HEK293 (cell line): ENCODE data around the gene USP13.

Source experiments
- CTCF ChIA-PET: fragments of 350-600 bp; formaldehyde crosslinking; extraction: SDS; loops from one replicate; lab custom pipeline; 2021; ENCODE audit warnings: antibody characterized with exemption; lab: Yijun Ruan, JAX
- POLR2A ChIA-PET: fragments of 300-600 bp; formaldehyde crosslinking; extraction: SDS; loops from one replicate; lab custom pipeline; 2020; ENCODE audit warnings: antibody characterized with exemption, inconsistent platforms; lab: Yijun Ruan, JAX
- H3K27ac ChIP-seq: fragments of 200-500 bp; sonication (Bioruptor generic); 2 replicates; pipeline ENCODE4 v1.5.1; 2014; ENCODE audit warnings: low read depth, low read length, control low read depth, inconsistent platforms; ENCODE audit errors: extremely low read depth
- H3K36me3 ChIP-seq, 2 experiments: fragments of 200-500 bp in 1 of 2; sonication (Bioruptor generic) in 1 of 2; 1 replicate in 1 of 2; 2 replicates in 1 of 2; pipeline ENCODE4 v1.5.1; 2014 to 2017; ENCODE audit warnings: inconsistent platforms in 2 of 2, low read length in 2 of 2; ENCODE audit not compliant: control insufficient read depth in 2 of 2, insufficient read depth in 1 of 2
- H3K4me1 ChIP-seq: fragments of 200-500 bp; sonication (Bioruptor generic); 2 replicates; pipeline ENCODE4 v1.5.1; 2014; ENCODE audit warnings: mild to moderate bottlenecking, low read length, inconsistent platforms; ENCODE audit not compliant: control insufficient read depth, insufficient read depth
- H3K4me3 ChIP-seq: 2 replicates; pipeline ENCODE4 v1.5.1; 2011; ENCODE audit warnings: low read depth, mild to moderate bottlenecking, control low read depth, low read length, moderate library complexity
- H3K9me3 ChIP-seq: fragments of 200-500 bp; sonication (Bioruptor generic); 2 replicates; pipeline ENCODE4 v1.5.1; 2014; ENCODE audit warnings: low read depth, low read length, inconsistent platforms; ENCODE audit not compliant: control insufficient read depth, insufficient read depth
- BCL6B ChIP-seq: fragments of 450-650 bp; formaldehyde crosslinking; IDR thresholded peaks from 2 replicates; pipeline ENCODE4 v1.5.1; 2017; ENCODE audit warnings: missing biosample characterization, missing genetic modification characterization
- HOXC10 ChIP-seq: sonication (generic); formaldehyde crosslinking; IDR thresholded peaks from 2 replicates; pipeline ENCODE4 v1.8.1; 2023; ENCODE audit warnings: mild to moderate bottlenecking, missing genetic modification reagents
- HOXD13 ChIP-seq: sonication (generic); formaldehyde crosslinking; IDR thresholded peaks from 2 replicates; pipeline ENCODE4 v1.8.0; 2022; ENCODE audit warnings: missing genetic modification reagents, borderline replicate concordance
- MEIS1 ChIP-seq: sonication (generic); formaldehyde crosslinking; IDR thresholded peaks from 2 replicates; pipeline ENCODE4 v1.8.1; 2022; ENCODE audit warnings: missing genetic modification reagents, mild to moderate bottlenecking, borderline replicate concordance
- PRDM1 ChIP-seq: fragments of 450-650 bp; formaldehyde crosslinking; IDR thresholded peaks from 2 replicates; pipeline ENCODE4; 2016; ENCODE audit warnings: missing biosample characterization, missing genetic modification characterization
- PRDM6 ChIP-seq: fragments of 450-650 bp; formaldehyde crosslinking; IDR thresholded peaks from 2 replicates; pipeline ENCODE4 v1.5.1; 2017; ENCODE audit warnings: missing biosample characterization, missing genetic modification characterization
- RBAK ChIP-seq: fragments of 450-650 bp; formaldehyde crosslinking; IDR thresholded peaks from 2 replicates; pipeline ENCODE4 v1.5.1; 2016; ENCODE audit warnings: missing biosample characterization, missing genetic modification characterization
- SP7 ChIP-seq: fragments of 450-650 bp; formaldehyde crosslinking; IDR thresholded peaks from 2 replicates; pipeline ENCODE4 v1.5.1; 2016; ENCODE audit warnings: missing biosample characterization, missing genetic modification characterization
- TCF7L2 ChIP-seq: IDR thresholded peaks from 2 replicates; pipeline ENCODE4 v1.6.1; 2011; ENCODE audit warnings: low read depth, mild to moderate bottlenecking, inconsistent platforms, low read length, moderate library complexity, borderline replicate concordance
- TSHZ1 ChIP-seq: fragments of 450-650 bp; formaldehyde crosslinking; IDR thresholded peaks from 2 replicates; pipeline ENCODE4 v1.5.1; 2016; ENCODE audit warnings: missing biosample characterization, missing genetic modification characterization, borderline replicate concordance
- WT1 ChIP-seq: fragments of 450-650 bp; formaldehyde crosslinking; IDR thresholded peaks from 2 replicates; pipeline ENCODE4 v1.5.1; 2016; ENCODE audit warnings: missing biosample characterization, missing genetic modification characterization
- ZEB2 ChIP-seq: fragments of 450-650 bp; formaldehyde crosslinking; IDR thresholded peaks from 2 replicates; pipeline ENCODE4 v1.5.1; 2016; ENCODE audit warnings: missing biosample characterization, missing genetic modification characterization
- ZFP37 ChIP-seq: fragments of 450-650 bp; formaldehyde crosslinking; IDR thresholded peaks from 2 replicates; pipeline ENCODE4 v1.5.1; 2016; ENCODE audit warnings: missing biosample characterization, missing genetic modification characterization
- ZFP69B ChIP-seq: fragments of 450-650 bp; formaldehyde crosslinking; IDR thresholded peaks from 2 replicates; pipeline ENCODE4 v1.5.1; 2016; ENCODE audit warnings: missing biosample characterization, missing genetic modification characterization
- ZIC2 ChIP-seq: fragments of 450-650 bp; formaldehyde crosslinking; IDR thresholded peaks from 2 replicates; pipeline ENCODE4 v1.5.1; 2016; ENCODE audit warnings: missing biosample characterization, missing genetic modification characterization
- ZNF140 ChIP-seq: fragments of 450-650 bp; formaldehyde crosslinking; IDR thresholded peaks from 2 replicates; pipeline ENCODE4 v1.5.1; 2016; ENCODE audit warnings: missing biosample characterization, missing genetic modification characterization
- ZNF174 ChIP-seq: fragments of 450-650 bp; formaldehyde crosslinking; IDR thresholded peaks from 2 replicates; pipeline ENCODE4 v1.5.0; 2017; ENCODE audit warnings: missing biosample characterization, mild to moderate bottlenecking, missing genetic modification characterization
- ZNF211 ChIP-seq: fragments of 450-650 bp; formaldehyde crosslinking; IDR thresholded peaks from 2 replicates; pipeline ENCODE4 v1.5.1; 2016; ENCODE audit warnings: low read depth, missing biosample characterization, missing genetic modification characterization
- ZNF223 ChIP-seq: fragments of 450-650 bp; formaldehyde crosslinking; IDR thresholded peaks from 2 replicates; pipeline ENCODE4 v1.5.1; 2016; ENCODE audit warnings: missing biosample characterization, missing genetic modification characterization
- ZNF426 ChIP-seq: fragments of 450-650 bp; formaldehyde crosslinking; IDR thresholded peaks from 2 replicates; pipeline ENCODE4 v1.5.1; 2017; ENCODE audit warnings: missing biosample characterization, missing genetic modification characterization, mild to moderate bottlenecking, inconsistent platforms, moderate library complexity
- ZNF510 ChIP-seq: fragments of 450-650 bp; formaldehyde crosslinking; IDR thresholded peaks from 2 replicates; pipeline ENCODE4 v1.5.1; 2018; ENCODE audit warnings: mild to moderate bottlenecking, missing genetic modification characterization, missing biosample characterization; ENCODE audit not compliant: insufficient replicate concordance
- ZNF558 ChIP-seq: fragments of 450-650 bp; formaldehyde crosslinking; IDR thresholded peaks from 2 replicates; pipeline ENCODE4 v1.5.1; 2016; ENCODE audit warnings: missing biosample characterization, missing genetic modification characterization
- ZNF624 ChIP-seq: fragments of 450-650 bp; formaldehyde crosslinking; IDR thresholded peaks from 2 replicates; pipeline ENCODE4 v1.5.1; 2017; ENCODE audit warnings: missing biosample characterization, missing genetic modification characterization
- ZNF660 ChIP-seq: fragments of 450-650 bp; IDR thresholded peaks from 2 replicates; pipeline ENCODE4 v1.5.1; 2018; ENCODE audit warnings: missing biosample characterization, mild to moderate bottlenecking, missing genetic modification characterization
- ZSCAN30 ChIP-seq: fragments of 450-650 bp; IDR thresholded peaks from 2 replicates; pipeline ENCODE4 v1.5.1; 2018; ENCODE audit warnings: missing biosample characterization, mild to moderate bottlenecking, missing genetic modification characterization, moderate library complexity

Gene USP13

GRCh38 chr3:179653096-179653797, 407 bp downstream of the USP13 start (continued):
- peak; percentile 88 for TF ChIP-seq ZFP37 (tag by site-specific recombination)
- TF ChIP-seq SP7 (tag by site-specific recombination): 0 out of 2 replicates have a peak, but pooled peaks have one; percentile 25
- TF ChIP-seq ZEB2 (tag by site-specific recombination): 0 out of 2 replicates have a peak, but pooled peaks have one; percentile 23
- 0 out of 2 replicates have a peak, but pooled peaks have one; percentile 9 for TF ChIP-seq WT1 (tag by site-specific recombination)
- TF ChIP-seq, all 188 proteins: peak for 22

GRCh38 chr3:179655236-179655635, 2.4 kb downstream of the USP13 start:
- H3K9me3 ChIP-seq: no peaks in the 10 kb centered on the region
- H3K4me1 ChIP-seq: no peaks in the 10 kb centered on the region
- POLR2A ChIA-PET: no interaction called here
- H3K36me3 ChIP-seq: peaks cover 0 to 8% of the 10 kb centered on the region in 2 experiments; a peak in 1 of 3 replicates
- H3K27ac ChIP-seq: no peak overlapping the region
- no peak overlapping the region for H3K4me3 ChIP-seq
- TF ChIP-seq ZNF558: no peak
- TF ChIP-seq MEIS1: no peak
- TF ChIP-seq PRDM1 (tag by site-specific recombination): no peak
- TF ChIP-seq ZEB2 (tag by site-specific recombination): no peak
- TF ChIP-seq ZNF174: no peak
- no peak for TF ChIP-seq ZNF426 (tag by site-specific recombination)
- no peak for TF ChIP-seq ZNF510 (tag by site-specific recombination)
- peak; percentile 56 for TF ChIP-seq ZNF660
- CTCF ChIA-PET: no interaction called here

GRCh38 chr3:179658606-179659005, 5.8 kb downstream of the USP13 start:
- H3K27ac ChIP-seq: no peak overlapping the region
- POLR2A ChIA-PET: no interaction called here
- CTCF ChIA-PET: interaction anchor here (0.9 kb wide), 2 partner anchors 9 to 12 kb away, joined by 3 read pairs; no protein-coding TSS in a partner anchor
- H3K4me1 ChIP-seq: no peaks in the 10 kb centered on the region
- peaks cover 0 to 8% of the 10 kb centered on the region in 2 experiments; a peak in 1 of 3 replicates for H3K36me3 ChIP-seq
- no peaks in the 10 kb centered on the region for H3K9me3 ChIP-seq
- H3K4me3 ChIP-seq: no peak overlapping the region
- TF ChIP-seq HOXC10 (CRISPR knock-in tag): no peak
- TF ChIP-seq TSHZ1: no peak
- TF ChIP-seq TCF7L2: no peak
- TF ChIP-seq ZNF624 (tag by site-specific recombination): no peak
- TF ChIP-seq BCL6B: no peak
- no peak for TF ChIP-seq PRDM6 (tag by site-specific recombination)
- no peak for TF ChIP-seq ZEB2 (tag by site-specific recombination)
- TF ChIP-seq ZNF211 (tag by site-specific recombination): no peak
- no peak for TF ChIP-seq RBAK (tag by site-specific recombination)
- no peak for TF ChIP-seq ZNF140 (tag by site-specific recombination)
- TF ChIP-seq HOXD13 (CRISPR knock-in tag): no peak
- TF ChIP-seq ZIC2 (tag by site-specific recombination): no peak
- no peak for TF ChIP-seq ZNF223 (tag by site-specific recombination)
- TF ChIP-seq ZFP69B (tag by site-specific recombination): no peak
- no peak for TF ChIP-seq ZSCAN30 (tag by site-specific recombination)
